IPS-18a (cell line): Measurements from ENCODE around the gene CTF1.
A peak's percentile ranks its signal among the peaks of the same experiment; 100 is the strongest.

Experiments used
- H3K27ac ChIP-seq: one replicate; pipeline ENCODE4 v1.5.1; 2013; ENCODE audit warnings: low read length
- H3K27me3 ChIP-seq: one replicate; pipeline ENCODE4 v1.6.1; 2013; ENCODE audit warnings: mild to moderate bottlenecking, low read length; ENCODE audit not compliant: control insufficient read depth, insufficient read depth
- H3K36me3 ChIP-seq: one replicate; pipeline ENCODE4 v1.6.1; 2013; ENCODE audit warnings: low read depth, low read length; ENCODE audit not compliant: control insufficient read depth
- H3K4me1 ChIP-seq: one replicate; pipeline ENCODE4 v1.6.1; 2013; ENCODE audit warnings: low read depth, low read length; ENCODE audit not compliant: control insufficient read depth
- H3K4me3 ChIP-seq: one replicate; pipeline ENCODE4 v1.5.1; 2013; ENCODE audit warnings: low read length
- H3K9ac ChIP-seq: one replicate; pipeline ENCODE4 v1.6.1; 2013; ENCODE audit warnings: mild to moderate bottlenecking, low read length, moderate library complexity
- H3K9me3 ChIP-seq: one replicate; pipeline ENCODE4 v1.6.1; 2013; ENCODE audit warnings: low read depth, low read length; ENCODE audit not compliant: control insufficient read depth

CTF1 gene

DNA sequence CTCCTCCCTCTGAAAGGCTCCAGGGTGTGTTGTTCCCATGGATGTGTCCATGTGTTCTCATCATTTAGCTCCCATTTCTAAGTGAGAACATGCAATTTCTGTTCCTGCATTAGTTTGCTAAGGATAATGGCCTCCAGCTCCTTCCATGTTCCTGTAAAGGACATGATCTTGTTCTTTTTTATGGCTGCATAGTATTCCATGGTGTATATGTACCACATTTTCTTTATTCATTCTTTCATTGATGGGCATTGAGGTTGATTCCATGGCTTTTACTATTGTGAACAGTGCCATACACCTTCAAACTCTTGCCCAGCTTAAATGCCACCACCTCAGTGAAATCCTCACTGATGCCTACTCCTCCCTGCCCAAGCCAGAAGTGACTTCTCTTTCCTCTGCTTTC, 47.9 kb downstream of the CTF1 start:
- Histone ChIP-seq H3K4me3 (no peak overlapping the region), H3K27me3 (no peaks in the 10 kb centered on the region), H3K27ac (no peak overlapping the region), H3K36me3 (peaks cover 24% of the 10 kb centered on the region), H3K9ac (no peak overlapping the region), H3K9me3 (no peaks in the 10 kb centered on the region), H3K4me1 (peaks cover 17% of the 10 kb centered on the region)

DNA sequence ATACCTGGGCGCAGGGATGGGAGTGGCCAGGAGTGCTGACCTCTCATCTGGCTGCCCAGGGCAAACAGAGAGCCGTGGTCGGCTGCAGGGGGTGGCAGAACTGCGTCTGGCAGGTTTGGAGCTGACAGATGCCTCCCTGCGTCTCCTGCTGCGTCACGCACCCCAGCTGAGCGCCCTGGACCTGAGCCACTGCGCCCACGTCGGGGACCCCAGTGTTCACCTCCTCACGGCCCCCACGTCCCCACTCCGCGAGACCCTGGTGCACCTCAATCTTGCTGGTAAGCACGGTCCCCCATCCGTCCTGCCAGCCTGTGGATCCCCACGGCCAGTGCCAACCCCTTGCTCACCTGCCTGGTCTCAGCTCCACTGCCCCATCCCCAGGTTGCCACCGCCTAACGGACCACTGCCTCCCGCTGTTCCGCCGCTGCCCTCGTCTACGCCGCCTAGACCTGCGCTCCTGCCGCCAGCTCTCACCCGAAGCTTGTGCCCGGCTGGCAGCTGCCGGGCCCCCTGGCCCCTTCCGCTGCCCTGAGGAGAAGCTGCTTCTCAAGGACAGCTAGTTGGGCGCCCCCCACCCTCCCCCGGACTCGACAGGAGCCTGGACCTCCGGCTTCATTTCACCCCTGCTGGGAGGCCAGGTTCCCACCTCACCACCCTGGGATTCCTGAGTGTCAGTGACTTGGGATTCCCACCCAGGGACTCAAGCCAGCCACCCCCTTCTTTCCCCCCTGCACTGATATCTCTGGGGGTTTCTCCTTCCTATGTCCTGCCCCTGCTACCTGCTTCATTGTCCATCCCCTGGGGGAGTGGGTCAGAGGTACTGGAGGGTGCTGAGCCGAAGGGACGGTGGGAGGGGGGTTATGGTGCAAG, 50.5 kb downstream of the CTF1 start:
- H3K36me3 ChIP-seq = peaks cover 18% of the 10 kb centered on the region
- H3K9me3 ChIP-seq = no peaks in the 10 kb centered on the region
- no peaks in the 10 kb centered on the region for H3K27me3 ChIP-seq
- H3K4me1 ChIP-seq = peaks cover 28% of the 10 kb centered on the region
- peak overlapping the region; percentile 78 for H3K4me3 ChIP-seq
- peak overlapping the region; percentile 93 for H3K9ac ChIP-seq
- H3K27ac ChIP-seq = peak overlapping the region; percentile 83

DNA sequence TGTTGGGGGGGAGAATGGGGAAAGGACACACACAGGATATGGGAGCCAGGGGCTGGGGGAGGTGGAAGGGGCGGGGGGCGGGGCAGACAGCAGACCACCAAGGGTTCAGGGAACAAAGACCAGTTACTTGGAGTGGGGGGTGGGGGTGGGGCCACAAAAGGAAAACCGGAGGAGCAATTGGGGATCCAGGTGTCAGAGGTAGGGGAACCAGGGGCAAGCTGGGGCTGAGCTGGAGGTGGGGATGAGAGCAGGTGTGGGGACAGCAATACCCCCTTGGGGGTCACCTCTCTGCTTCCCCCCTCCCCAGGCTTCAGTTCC, 51.1 kb downstream of the CTF1 start:
- H3K9me3 ChIP-seq = no peaks in the 10 kb centered on the region
- H3K27me3 ChIP-seq = no peaks in the 10 kb centered on the region
- peak overlapping the region; percentile 93 for H3K9ac ChIP-seq
- peak overlapping the region; percentile 78 for H3K4me3 ChIP-seq
- H3K36me3 ChIP-seq = peaks cover 14% of the 10 kb centered on the region
- peak overlapping the region; percentile 98 for H3K27ac ChIP-seq
- H3K4me1 ChIP-seq = peaks cover 24% of the 10 kb centered on the region

DNA sequence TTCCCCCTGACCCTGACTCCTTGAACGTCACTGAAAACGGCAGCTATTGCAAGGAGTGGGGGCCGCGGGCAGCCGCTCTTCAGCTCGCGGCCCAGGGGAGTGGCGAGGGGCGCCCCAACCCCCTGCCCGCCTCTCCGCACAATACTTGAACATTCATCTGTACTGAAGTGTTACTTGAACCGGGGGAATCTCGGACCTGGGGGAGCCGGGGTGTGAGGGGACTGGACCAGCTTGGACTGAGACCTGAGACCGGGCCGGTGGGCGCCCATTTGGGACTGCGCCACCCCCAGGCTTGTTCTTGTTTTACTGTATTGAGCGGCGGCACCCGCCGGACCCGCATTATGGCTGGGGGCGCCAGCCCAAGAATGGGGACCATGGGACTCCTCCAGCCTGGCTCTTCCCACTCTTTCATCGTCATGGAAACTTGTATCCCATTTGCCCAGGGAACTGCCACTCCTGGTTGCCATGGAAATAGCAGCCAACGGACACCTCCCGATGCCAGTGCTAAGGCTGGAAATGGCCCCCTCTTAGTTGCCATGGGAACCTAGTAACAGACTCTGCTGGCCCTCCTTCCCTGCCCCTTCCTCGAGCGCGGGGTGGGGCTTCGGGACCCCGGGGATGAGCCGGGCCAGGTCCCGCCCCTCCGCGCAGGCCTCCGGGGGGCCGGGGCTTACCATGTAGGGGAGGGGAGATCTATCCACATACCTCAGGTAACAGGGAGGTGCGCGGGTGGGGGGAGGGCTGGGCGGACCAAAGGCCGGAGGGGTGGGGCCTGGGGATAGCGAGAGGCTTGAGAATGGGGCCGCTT, 51.6 kb downstream of the CTF1 start:
- peak overlapping the region; percentile 98 for H3K27ac ChIP-seq

DNA sequence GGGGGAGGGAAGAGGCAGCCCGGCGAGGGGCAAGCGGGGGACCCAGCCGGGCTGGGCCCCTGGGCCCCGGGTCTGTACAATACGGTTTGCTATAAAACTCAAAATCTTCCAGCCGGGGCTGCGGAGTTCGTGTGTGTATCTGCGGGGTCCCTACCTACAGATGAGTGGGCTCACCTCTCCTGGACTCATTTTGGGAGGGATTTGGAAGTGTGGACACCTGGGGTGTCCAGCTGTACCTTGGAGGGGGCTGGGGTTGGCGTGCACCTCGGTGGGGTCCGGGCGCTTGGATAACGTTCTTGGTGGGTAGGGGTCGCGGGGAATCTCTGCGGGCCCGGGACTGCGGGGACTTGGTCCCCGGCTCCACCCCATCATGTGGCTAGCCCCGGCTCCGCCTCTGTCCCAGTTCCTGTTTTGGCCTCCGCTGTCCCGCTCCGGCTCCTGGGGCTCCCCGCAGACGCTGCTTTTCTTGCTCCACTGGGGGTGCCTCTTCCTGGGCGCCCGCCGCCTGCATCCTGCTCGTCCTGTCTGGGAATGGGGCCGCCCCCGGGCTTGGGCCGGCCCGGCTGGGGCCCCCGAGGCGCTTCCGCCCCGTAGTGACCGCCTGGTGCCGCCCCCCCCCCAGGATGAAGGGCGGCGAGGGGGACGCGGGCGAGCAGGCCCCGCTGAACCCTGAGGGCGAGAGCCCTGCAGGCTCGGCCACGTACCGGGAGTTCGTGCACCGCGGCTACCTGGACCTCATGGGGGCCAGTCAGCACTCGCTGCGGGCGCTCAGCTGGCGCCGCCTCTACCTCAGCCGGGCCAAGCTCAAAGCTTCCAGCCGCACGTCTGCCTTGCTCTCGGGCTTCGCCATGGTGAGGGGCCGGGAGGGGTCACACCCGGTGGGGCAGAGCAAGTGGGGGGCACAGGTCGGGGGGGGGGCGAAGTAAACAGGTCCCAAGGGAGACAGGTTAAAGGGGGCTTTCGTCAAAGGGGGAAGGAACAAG, 52.5 kb downstream of the CTF1 start, which contains the start of gene ORAI3:
Gene ORAI3 (plus strand): TSS at position 402 of the 983 bp plus-strand sequence. CDS start 222 bp downstream, at position 624.
- H3K9me3 ChIP-seq = no peaks in the 10 kb centered on the region
- peaks cover 23% of the 10 kb centered on the region for H3K4me1 ChIP-seq
- H3K27ac ChIP-seq = peak within 1 kb of the TSS; percentile 98
- H3K4me3 ChIP-seq = peak within 1 kb of the TSS; percentile 91
- peak within 1 kb of the TSS; percentile 93 for H3K9ac ChIP-seq
- H3K36me3 ChIP-seq = peaks cover 9% of the 10 kb centered on the region
- H3K27me3 ChIP-seq = no peaks in the 10 kb centered on the region

More for the DNA sequence above, 51.6 kb downstream of the CTF1 start:
- Histone ChIP-seq H3K9ac (peak overlapping the region; percentile 93), H3K9me3 (no peaks in the 10 kb centered on the region), H3K4me1 (peaks cover 21% of the 10 kb centered on the region), H3K27me3 (no peaks in the 10 kb centered on the region), H3K36me3 (peaks cover 12% of the 10 kb centered on the region), H3K4me3 (peak overlapping the region; percentile 91)

DNA sequence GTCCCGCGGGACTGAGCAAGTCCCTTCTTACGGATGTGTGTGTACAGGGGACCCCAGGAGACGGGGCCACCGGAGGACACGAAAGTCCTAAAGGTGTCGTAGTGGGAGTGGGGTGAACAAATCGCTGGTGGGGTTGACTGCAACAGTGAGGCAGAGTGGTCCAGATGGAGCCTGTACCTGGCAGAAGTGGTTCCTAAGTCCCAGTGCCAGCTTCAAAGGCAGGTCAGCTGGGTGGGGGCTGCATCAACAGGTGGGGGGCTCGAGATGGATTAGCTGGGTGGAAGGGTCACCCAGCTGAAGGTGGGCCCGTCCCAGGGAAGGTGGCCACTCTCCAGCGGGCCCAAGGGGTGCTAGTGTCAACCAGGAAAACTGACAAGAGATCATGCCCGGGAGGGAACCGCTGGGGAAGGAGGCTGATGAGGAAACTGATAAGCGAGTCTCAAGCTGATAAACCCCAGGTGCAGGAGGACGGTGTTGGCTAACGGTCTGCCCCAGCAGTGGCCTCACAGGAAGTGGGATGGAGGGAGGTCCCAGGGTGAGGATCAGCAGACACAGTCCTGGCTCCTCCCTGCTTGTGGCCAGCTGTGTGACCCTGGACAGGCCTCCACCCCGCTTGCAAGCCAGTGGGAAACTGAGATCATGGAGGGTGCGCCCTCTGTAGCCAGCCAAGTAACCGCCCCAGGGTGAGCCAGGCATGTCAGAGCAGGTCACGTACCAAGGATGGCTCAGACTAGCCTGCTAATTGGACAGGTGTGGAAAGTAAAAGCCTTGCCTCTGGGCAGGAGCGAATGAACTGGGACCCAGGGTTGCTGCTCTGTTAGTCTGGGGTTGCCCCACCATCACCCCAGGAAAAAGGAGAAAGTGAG, 53.5 kb downstream of the CTF1 start:
- peak overlapping the region; percentile 87 for H3K9ac ChIP-seq
- H3K27me3 ChIP-seq = no peaks in the 10 kb centered on the region
- H3K27ac ChIP-seq = no peak overlapping the region
- H3K4me3 ChIP-seq = peak overlapping the region; percentile 91
- H3K36me3 ChIP-seq = peaks cover 1% of the 10 kb centered on the region
- H3K4me1 ChIP-seq = peaks cover 25% of the 10 kb centered on the region
- H3K9me3 ChIP-seq = no peaks in the 10 kb centered on the region

DNA sequence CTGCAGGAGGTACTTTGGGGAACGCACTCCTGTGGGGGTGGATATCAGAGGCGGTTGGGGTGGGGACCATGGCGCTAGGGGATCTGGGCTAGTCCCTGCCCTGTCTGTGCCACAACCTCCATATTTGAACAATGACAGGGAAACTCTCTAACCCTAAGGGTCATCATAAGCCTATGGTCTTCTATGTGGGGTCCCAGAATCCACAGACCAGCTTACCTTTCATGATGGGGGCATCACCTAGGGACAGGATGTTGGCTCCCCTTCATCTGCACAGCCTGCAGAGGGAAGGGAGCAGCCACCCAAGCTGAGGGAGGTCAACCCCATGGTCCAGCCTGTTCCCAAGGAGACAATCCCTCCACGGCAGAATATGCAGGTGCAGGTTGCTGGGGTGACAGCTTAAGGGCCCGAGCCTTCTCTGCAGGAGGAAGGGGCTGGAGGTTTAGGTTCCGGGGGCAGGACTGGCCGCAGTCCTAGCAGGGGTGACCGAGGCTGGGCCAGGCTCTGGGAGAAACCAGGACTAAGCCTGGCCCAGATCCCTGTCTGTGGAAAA, 54.2 kb downstream of the CTF1 start:
- Histone ChIP-seq H3K9ac (no peak overlapping the region), H3K36me3 (no peaks in the 10 kb centered on the region), H3K27ac (no peak overlapping the region), H3K9me3 (no peaks in the 10 kb centered on the region), H3K4me1 (peaks cover 25% of the 10 kb centered on the region), H3K4me3 (peak overlapping the region; percentile 91), H3K27me3 (no peaks in the 10 kb centered on the region)

DNA sequence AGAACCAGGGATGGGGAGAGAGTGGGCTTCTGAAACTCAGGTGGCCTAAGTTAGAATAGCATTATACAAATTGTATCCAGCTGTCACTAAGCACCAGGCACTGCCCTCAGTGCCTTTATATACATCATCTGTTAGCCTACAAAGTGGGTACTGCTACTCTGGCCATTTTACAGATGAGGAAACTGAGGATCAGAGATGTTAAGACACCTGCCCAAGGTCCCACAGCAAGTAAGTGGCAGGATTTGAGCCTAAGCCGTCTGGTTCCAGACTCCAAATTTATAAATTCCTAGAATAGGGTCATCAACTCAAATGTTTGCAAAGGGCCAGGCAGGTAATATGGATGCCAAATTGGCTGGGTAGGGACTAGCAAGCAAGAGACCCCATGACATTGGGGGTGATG, 54.8 kb downstream of the CTF1 start:
- H3K27ac ChIP-seq = no peak overlapping the region
- H3K27me3 ChIP-seq = no peaks in the 10 kb centered on the region
- H3K36me3 ChIP-seq = no peaks in the 10 kb centered on the region
- H3K9ac ChIP-seq = no peak overlapping the region
- H3K9me3 ChIP-seq = no peaks in the 10 kb centered on the region
- H3K4me3 ChIP-seq = no peak overlapping the region
- H3K4me1 ChIP-seq = peaks cover 25% of the 10 kb centered on the region

DNA sequence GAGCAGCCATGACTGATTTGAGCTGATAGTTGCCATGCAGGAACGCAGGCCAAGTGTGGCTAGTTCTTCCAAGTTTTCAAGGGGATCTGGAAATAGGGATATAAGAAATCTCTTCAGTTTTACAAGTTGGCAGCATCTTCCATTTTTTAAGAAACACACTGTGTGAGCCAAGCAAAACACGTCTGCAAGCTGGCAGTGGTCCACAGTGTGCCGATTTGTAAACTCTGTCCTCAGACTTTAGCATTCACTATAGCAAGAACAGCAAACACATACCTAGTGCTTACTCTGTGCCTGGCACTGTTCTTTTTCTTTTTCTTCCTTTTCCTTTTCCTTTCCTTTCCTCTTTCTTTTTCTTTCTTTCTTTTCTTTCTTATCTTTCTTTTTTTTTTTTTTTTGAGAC, 55.3 kb downstream of the CTF1 start:
- Histone ChIP-seq H3K36me3 (no peaks in the 10 kb centered on the region), H3K4me3 (no peak overlapping the region), H3K4me1 (peaks cover 21% of the 10 kb centered on the region), H3K27ac (no peak overlapping the region), H3K27me3 (no peaks in the 10 kb centered on the region), H3K9ac (no peak overlapping the region), H3K9me3 (no peaks in the 10 kb centered on the region)

DNA sequence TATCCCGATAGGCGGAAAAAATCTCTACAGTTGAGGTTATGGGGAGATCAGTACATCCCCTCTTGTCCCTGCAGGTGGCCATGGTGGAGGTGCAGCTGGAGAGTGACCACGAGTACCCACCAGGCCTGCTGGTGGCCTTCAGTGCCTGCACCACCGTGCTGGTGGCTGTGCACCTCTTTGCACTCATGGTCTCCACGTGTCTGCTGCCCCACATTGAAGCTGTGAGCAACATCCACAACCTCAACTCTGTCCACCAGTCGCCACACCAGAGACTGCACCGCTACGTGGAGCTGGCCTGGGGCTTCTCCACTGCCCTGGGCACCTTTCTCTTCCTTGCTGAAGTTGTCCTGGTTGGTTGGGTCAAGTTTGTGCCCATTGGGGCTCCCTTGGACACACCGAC, 56.7 kb downstream of the CTF1 start:
- Histone ChIP-seq H3K27me3 (no peaks in the 10 kb centered on the region), H3K27ac (no peak overlapping the region), H3K4me3 (no peak overlapping the region), H3K36me3 (no peaks in the 10 kb centered on the region), H3K9ac (no peak overlapping the region), H3K4me1 (peaks cover 15% of the 10 kb centered on the region), H3K9me3 (no peaks in the 10 kb centered on the region)
